GM18909 (cell line): ENCODE results near the gene CERS6.
"Not testable (repeated sequence)": the region's sequence is repeated elsewhere in the genome, so short reads cannot be mapped to it uniquely, and the experiment has no call there.

Experiments used
- ATAC-seq: cut with Tn5 transposase; IDR thresholded peaks from one replicate; pipeline ENCODE4 v1.9.1; 2021; ENCODE audit warnings: mild to moderate bottlenecking; ENCODE audit not compliant: unreplicated experiment, poor library complexity

The CERS6 gene

DNA sequence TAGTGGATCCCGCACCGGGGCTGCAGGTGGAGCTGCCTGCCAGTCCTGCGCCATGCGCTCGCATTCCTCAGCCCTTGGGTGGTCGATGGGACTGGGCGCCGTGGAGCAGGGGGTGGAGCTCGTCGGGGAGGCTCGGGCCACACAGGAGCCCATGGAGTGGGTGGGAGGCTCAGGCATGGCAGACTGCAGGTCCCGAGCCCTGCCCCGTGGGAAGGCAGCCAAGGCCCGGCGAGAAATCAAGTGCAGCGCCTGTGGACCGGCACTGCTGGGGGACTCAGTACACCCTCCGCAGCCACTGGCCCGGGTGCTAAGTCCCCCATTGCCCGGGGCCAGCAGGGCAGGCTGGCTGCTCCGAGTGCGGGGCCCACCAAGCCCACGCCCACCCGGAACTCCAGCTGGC is 201.3 kb downstream of the CERS6 start:
- not testable (repeated sequence) for ATAC-seq

- no peak for ATAC-seq
These were observed 202.6 kb downstream of the CERS6 start for GRCh38 chr2:168658706-168659105.

DNA sequence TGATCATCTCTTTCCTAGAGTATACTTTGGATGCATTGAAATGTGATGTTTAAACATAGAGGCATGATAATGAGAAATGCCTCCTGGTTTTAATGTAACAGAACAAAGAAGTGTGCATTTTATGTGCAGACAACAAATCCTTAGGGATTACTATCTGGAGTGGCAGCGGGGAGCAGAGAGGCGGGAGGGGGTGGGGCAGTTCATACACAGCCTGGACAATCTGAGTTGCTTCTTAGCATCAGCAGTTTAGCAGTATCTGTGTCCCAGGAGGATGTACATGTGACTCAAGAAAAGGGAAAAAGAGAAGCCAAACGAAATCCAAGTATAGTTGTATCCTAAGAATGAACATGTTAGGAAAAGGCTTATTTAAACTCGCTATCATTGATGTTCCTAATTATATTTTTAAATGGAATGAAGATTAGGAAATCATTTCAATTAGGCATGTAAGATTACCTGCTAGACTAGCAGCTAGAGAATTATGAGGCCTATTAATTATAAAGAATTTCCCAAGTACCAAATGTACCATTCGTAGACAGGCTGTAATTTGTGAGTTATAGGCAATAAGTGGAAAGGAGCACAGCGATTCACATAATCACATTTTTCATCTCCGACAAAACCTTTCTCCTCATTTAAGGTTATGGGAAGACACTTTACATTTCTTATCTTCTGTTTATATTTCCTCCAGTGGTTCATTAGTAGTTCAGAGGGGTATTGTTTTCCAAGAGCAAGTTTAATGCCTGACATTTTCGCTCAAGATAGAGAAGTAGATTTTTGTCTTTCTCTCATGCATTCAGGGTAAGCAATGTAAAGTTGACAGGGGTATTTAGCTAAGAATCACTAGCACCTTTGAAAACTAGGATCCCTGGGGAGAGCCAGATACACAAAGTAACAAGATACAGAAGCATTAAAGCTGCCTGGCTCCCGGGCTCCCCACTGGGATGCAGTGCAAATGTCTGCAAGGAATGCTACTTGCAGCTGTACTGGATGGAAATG is 205.1 kb downstream of the CERS6 start:
- no peak for ATAC-seq

GRCh38 chr2:168661863-168662256 is 205.8 kb downstream of the CERS6 start:
- no peak for ATAC-seq

- ATAC-seq, result no peak
These were observed 206.7 kb downstream of the CERS6 start for GRCh38 chr2:168662651-168663208.

DNA sequence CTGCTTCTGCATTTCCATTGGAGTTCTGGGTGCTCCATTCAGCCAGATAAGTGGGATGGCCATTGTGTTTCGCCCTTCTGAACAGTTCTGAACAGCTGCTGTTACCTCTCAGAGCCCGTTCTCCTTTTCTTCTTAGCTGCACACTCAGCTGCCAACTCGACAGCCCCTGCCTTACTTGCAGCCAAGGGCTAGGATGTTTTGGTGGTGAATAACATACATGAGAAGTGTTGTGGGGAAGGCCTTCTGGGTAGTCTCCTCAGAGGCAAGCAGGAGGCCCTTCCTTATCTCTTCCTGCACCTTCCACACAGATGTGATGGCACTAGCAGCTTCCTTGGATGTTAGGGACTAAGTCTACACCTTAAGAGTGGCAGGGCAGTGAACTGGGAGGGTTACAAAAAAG is 207.9 kb downstream of the CERS6 start:
- no peak for ATAC-seq

GRCh38 chr2:168664715-168665114 is 208.6 kb downstream of the CERS6 start:
- ATAC-seq, result not testable (repeated sequence)

DNA sequence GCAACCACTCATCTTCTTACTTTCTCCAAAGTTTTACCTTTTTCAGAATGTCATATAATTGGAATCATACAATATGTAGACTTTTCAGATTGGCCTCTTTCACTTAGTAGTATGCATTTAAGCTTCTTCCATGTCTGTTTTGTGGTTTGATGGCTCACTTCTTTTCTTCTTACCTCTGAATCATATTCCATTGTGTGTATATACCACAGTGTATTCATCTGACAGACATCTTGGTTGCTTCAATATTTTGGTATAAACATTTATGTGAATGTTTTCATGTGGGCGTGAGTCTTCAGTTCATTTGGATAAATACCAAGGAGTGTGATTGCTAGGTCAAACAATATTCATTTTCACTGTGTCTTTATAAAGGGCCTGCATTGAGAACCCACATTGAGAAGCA is 210.3 kb downstream of the CERS6 start:
- no peak for ATAC-seq

GRCh38 chr2:168667156-168667555 is 211.1 kb downstream of the CERS6 start:
- no peak for ATAC-seq

DNA sequence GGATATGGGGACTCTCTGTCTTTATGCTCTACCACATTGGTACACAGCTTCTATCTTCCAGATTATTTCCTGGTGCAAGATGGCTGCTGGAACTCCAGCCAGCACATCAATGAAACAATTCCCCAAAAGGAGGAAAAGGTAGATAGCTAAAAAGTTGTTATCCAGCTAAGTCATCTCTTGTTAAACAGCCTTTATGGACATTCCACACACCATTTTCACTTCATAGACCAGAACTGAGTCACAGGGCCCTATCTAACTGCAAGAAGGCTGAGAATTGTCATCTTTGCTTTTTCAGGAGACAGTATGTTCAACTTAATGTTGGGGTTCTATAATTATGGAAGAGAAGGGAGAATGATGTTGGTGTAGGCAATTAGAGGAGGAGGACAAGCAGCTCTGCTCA is 213.1 kb downstream of the CERS6 start:
- ATAC-seq, result no peak

- no peak for ATAC-seq
These were observed 214.4 kb downstream of the CERS6 start for GRCh38 chr2:168670478-168670877.

GRCh38 chr2:168671932-168672331 is 215.9 kb downstream of the CERS6 start:
- no peak for ATAC-seq

DNA sequence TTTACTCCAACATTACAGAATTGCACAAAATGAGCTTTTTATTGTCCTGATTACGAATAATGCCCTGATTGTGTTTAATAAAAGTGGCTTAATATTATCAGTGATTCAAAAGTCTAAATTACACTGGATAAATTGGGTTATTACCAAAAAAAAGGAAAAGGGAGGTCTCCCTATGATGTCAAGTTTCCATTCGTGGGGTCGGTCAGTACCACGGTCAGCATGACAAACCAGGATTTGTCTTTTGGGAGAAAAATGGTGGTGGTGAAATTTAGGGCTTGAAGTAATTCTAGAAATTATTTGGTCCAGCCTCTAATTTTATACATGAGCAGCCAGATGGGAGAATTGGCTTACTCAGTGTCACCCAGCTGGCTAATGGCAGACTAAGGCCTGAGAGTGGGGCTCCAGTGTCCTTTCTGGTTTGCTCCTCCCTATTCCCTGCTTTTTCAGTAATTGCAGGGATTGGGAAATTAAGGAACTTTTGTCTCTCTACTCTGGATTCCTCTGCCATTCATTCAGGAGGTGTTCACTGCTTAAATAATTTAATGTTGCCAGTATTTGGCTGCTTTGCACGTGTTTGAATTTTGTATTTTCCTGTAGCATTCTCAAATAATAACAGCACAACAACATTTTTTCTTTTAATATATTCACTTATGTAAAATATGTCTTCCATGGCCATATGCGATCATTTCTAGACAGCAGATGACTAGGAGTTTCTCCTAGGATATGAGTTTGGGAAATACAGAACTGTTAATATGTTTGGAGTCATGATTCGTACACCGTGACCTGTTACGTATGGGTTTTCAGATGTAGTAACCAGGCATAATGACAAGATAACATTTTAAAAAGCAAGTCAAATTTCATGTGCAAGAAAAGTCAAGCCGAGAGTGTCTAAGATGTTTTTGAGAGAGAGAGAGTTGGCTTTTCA is 217.5 kb downstream of the CERS6 start:
- ATAC-seq, result no peak

DNA sequence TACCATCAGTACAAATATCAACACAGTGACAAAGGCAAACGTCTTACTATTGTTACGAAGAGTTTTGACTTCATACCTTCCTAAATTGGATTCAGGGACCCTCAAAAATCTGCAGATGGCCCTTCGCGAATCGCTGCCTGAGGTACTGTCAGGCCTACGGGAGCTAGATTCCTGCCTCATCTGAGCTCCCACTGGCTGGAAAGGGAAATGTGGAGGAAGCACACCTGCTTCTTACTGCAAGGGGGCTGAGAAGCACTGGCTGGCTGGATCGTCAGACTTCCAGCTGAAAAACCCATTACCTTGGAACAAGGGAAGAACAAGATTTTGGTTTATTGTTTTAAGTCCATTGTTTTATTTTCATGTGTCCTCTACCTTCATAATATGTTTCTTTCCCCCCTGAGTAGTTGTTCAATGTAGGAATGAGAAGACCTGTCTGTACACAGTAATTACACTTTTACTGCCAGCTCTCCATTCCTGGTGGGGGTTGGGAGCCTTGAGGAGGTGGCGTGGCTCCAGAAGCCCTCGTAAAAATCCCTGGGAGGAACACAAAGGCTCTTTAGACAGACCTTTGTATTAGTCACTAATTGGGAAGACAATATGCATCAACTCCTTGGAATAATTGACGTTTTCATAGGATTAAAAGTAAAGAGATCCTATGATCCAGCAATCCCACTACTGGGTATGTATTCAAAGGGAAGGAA is 222.2 kb downstream of the CERS6 start:
- no peak for ATAC-seq

GRCh38 chr2:168679081-168679480 is 223.0 kb downstream of the CERS6 start:
- no peak for ATAC-seq

GRCh38 chr2:168679741-168680310 is 223.8 kb downstream of the CERS6 start:
- no peak for ATAC-seq

- ATAC-seq, result no peak
These were observed 227.9 kb downstream of the CERS6 start for GRCh38 chr2:168683996-168684395.

DNA sequence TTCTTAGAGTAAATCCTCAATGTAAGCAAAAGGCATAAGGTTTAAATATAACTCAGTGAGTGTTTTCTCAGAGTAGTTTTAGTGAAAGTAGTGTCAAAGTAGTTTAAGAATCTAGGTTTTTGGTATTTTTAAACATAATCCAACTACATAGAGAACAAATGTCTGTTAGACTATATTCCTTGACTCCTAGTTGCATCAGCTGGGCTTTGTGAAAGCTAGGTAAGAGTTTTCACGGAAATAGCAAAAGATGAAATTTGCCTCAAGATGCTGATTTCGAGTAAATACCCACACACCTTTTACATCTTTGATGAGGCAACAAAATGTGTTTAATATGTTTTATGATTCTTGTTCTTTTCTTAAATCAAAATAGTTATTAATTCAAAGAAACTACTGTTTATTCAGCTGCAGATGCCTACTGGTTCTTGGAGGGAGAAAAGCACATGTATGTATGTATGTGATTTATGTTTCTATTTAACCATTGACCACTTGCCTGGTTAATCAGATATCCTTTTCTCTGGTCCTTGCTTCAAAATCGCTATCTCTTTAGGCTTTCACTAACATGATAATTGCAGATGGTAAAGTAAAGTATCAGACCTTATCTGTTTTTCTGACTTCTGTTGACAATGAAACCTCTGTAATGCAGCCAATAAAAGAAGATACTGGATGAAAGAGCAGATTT is 229.0 kb downstream of the CERS6 start:
- no peak for ATAC-seq
